Mesendoderm (in vitro differentiated cells): ENCODE results near the gene ACOX3.
A peak's percentile ranks its signal among the peaks of the same experiment; 100 is the strongest.

Source experiments
- DNase-seq: peaks from one replicate; pipeline ENCODE4 v3.0.0; 2013
- H2AK5ac ChIP-seq: 2 replicates; pipeline ENCODE4 v1.6.1; 2013; ENCODE audit warnings: low read length, inconsistent platforms
- H2BK120ac ChIP-seq: 2 replicates; pipeline ENCODE4 v1.6.1; 2013; ENCODE audit warnings: low read depth, mild to moderate bottlenecking, low read length, moderate library complexity, mixed read lengths
- H2BK15ac ChIP-seq: replicated peaks from 2 replicates; pipeline ENCODE4 v1.6.1; 2013; ENCODE audit warnings: low read depth, mild to moderate bottlenecking, moderate library complexity
- H2BK5ac ChIP-seq: 2 replicates; pipeline ENCODE4 v1.6.1; 2013; ENCODE audit warnings: low read length, inconsistent platforms
- H3K18ac ChIP-seq: 2 replicates; pipeline ENCODE4 v1.6.1; 2013; ENCODE audit warnings: mild to moderate bottlenecking, low read length, mixed read lengths
- H3K23ac ChIP-seq: one replicate; pipeline ENCODE4 v1.6.1; 2013; ENCODE audit warnings: low read length
- H3K27ac ChIP-seq: 2 replicates; pipeline ENCODE4 v1.5.1; 2013; ENCODE audit warnings: low read depth, mild to moderate bottlenecking, inconsistent platforms, low read length, moderate library complexity
- H3K27me3 ChIP-seq: 2 replicates; pipeline ENCODE4 v1.6.1; 2013; ENCODE audit warnings: low read length, control low read depth, mild to moderate bottlenecking, inconsistent platforms; ENCODE audit not compliant: insufficient read depth, poor library complexity
- H3K36me3 ChIP-seq: 2 replicates; pipeline ENCODE4 v1.6.1; 2013; ENCODE audit warnings: low read length, inconsistent platforms; ENCODE audit not compliant: control insufficient read depth, insufficient read depth
- H3K4ac ChIP-seq: one replicate; pipeline ENCODE4 v1.6.1; 2013; ENCODE audit warnings: low read depth, mild to moderate bottlenecking, low read length, moderate library complexity
- H3K4me1 ChIP-seq: 2 replicates; pipeline ENCODE4 v1.6.1; 2013; ENCODE audit warnings: low read depth, low read length, inconsistent platforms; ENCODE audit not compliant: control insufficient read depth
- H3K4me2 ChIP-seq: 2 replicates; pipeline ENCODE4 v1.6.1; 2013; ENCODE audit warnings: low read length
- H3K4me3 ChIP-seq: 2 replicates; pipeline ENCODE4 v1.5.1; 2013; ENCODE audit warnings: mild to moderate bottlenecking, low read length
- H3K56ac ChIP-seq: one replicate; pipeline ENCODE4 v1.6.1; 2013; ENCODE audit warnings: low read length
- H3K79me1 ChIP-seq: 2 replicates; pipeline ENCODE4 v1.6.1; 2013; ENCODE audit warnings: low read length, inconsistent platforms
- H3K79me2 ChIP-seq: 2 replicates; pipeline ENCODE4 v1.6.1; 2013; ENCODE audit warnings: mild to moderate bottlenecking, low read length; ENCODE audit not compliant: control insufficient read depth, insufficient read depth
- H3K9ac ChIP-seq: 2 replicates; pipeline ENCODE4 v1.6.1; 2013; ENCODE audit warnings: low read length, inconsistent platforms
- H4K5ac ChIP-seq: one replicate; pipeline ENCODE4 v1.6.1; 2013; ENCODE audit warnings: low read length
- H4K8ac ChIP-seq: one replicate; pipeline ENCODE4 v1.6.1; 2013; ENCODE audit warnings: low read depth, mild to moderate bottlenecking, control low read depth, low read length, moderate library complexity
- WGBS: extraction: QIAGEN DNeasy Blood & Tissue Kit; methylation state at CpG from one replicate; pipeline ENCODE4 v1.1.7; 2013; ENCODE audit warnings: low lambda C conversion rate, missing lambda C conversion rate; ENCODE audit not compliant: insufficient coverage; ENCODE audit errors: extremely low coverage; 5-methylcytosine and 5-hydroxymethylcytosine counted together

The ACOX3 gene

GRCh38 chr4:8441499-8442091 lies 1.1 kb upstream of the ACOX3 start:
- peaks cover 8% of the 10 kb centered on the region for H3K4me1 ChIP-seq
- H3K27me3 ChIP-seq: no peaks in the 10 kb centered on the region
- no peaks in the 10 kb centered on the region for H3K36me3 ChIP-seq
- H3K4me3 ChIP-seq: peak overlapping the region; percentile 89
- peaks cover 21% of the 10 kb centered on the region for H3K79me1 ChIP-seq
- WGBS: no CpG with 5 or more reads among the region's 17 CpGs
- no peak overlapping the region for H2AK5ac ChIP-seq
- H2BK15ac ChIP-seq: no peak overlapping the region
- no peak overlapping the region for H3K18ac ChIP-seq
- H3K27ac ChIP-seq: no peak overlapping the region
- no peak overlapping the region for H2BK5ac ChIP-seq
- no peak overlapping the region for H2BK120ac ChIP-seq
- peaks cover 40% of the 10 kb centered on the region for H3K79me2 ChIP-seq
- no peak overlapping the region for H3K4ac ChIP-seq
- H4K5ac ChIP-seq: no peak overlapping the region
- H3K4me2 ChIP-seq: peak overlapping the region; percentile 85
- H4K8ac ChIP-seq: no peak overlapping the region
- H3K56ac ChIP-seq: peak overlapping the region; percentile 87
- H3K23ac ChIP-seq: no peak overlapping the region
- DNase-seq: no peak
- H3K9ac ChIP-seq: peak overlapping the region; percentile 84

- no peak overlapping the region for H3K18ac ChIP-seq
- peak overlapping the region; percentile 72 for H2AK5ac ChIP-seq
- H3K79me1 ChIP-seq: peaks cover 10% of the 10 kb centered on the region
- peaks cover 8% of the 10 kb centered on the region for H3K4me1 ChIP-seq
- peak; percentile 60 for DNase-seq
- no peak overlapping the region for H3K23ac ChIP-seq
- peak overlapping the region; percentile 85 for H3K4me2 ChIP-seq
- H3K27me3 ChIP-seq: no peaks in the 10 kb centered on the region
- no peak overlapping the region for H2BK15ac ChIP-seq
- no peak overlapping the region for H2BK120ac ChIP-seq
- peak overlapping the region; percentile 77 for H4K5ac ChIP-seq
- H3K9ac ChIP-seq: peak overlapping the region; percentile 86
- peak overlapping the region; percentile 96 for H3K56ac ChIP-seq
- H3K4ac ChIP-seq: peak overlapping the region; percentile 41
- peaks cover 29% of the 10 kb centered on the region for H3K79me2 ChIP-seq
- no peak overlapping the region for H4K8ac ChIP-seq
- peak overlapping the region; percentile 87 for H2BK5ac ChIP-seq
- no CpG with 5 or more reads among the region's 12 CpGs for WGBS
- peak overlapping the region; percentile 82 for H3K4me3 ChIP-seq
- peak overlapping the region; percentile 80 for H3K27ac ChIP-seq
- H3K36me3 ChIP-seq: no peaks in the 10 kb centered on the region
Measured at GRCh38 chr4:8439914-8440491, 520 bp downstream of the ACOX3 start.

- H2AK5ac ChIP-seq: no peak overlapping the region
- no peak overlapping the region for H4K8ac ChIP-seq
- no peak overlapping the region for H3K4me3 ChIP-seq
- H3K79me1 ChIP-seq: peaks cover 10% of the 10 kb centered on the region
- H3K4ac ChIP-seq: no peak overlapping the region
- no peak overlapping the region for H3K56ac ChIP-seq
- no peak overlapping the region for H2BK120ac ChIP-seq
- no peak overlapping the region for H3K9ac ChIP-seq
- H2BK5ac ChIP-seq: no peak overlapping the region
- peaks cover 27% of the 10 kb centered on the region for H3K79me2 ChIP-seq
- no peak overlapping the region for H3K4me2 ChIP-seq
- no CpG with 5 or more reads among the region's 3 CpGs for WGBS
- no peak overlapping the region for H4K5ac ChIP-seq
- H3K27ac ChIP-seq: no peak overlapping the region
- no peak overlapping the region for H2BK15ac ChIP-seq
- H3K36me3 ChIP-seq: no peaks in the 10 kb centered on the region
- H3K4me1 ChIP-seq: peaks cover 8% of the 10 kb centered on the region
- DNase-seq: no peak
- no peaks in the 10 kb centered on the region for H3K27me3 ChIP-seq
- no peak overlapping the region for H3K18ac ChIP-seq
- H3K23ac ChIP-seq: no peak overlapping the region
Measured at GRCh38 chr4:8439168-8439567, 1.4 kb downstream of the ACOX3 start.

GRCh38 chr4:8438743-8439142 lies 1.8 kb downstream of the ACOX3 start:
- Histone ChIP-seq H4K5ac (no peak overlapping the region), H3K4me3 (no peak overlapping the region), H3K27ac (no peak overlapping the region), H3K79me1 (peaks cover 10% of the 10 kb centered on the region), H3K79me2 (peaks cover 24% of the 10 kb centered on the region), H3K4ac (no peak overlapping the region), H3K9ac (no peak overlapping the region), H3K18ac (no peak overlapping the region), H3K4me2 (no peak overlapping the region), H2BK15ac (no peak overlapping the region), H3K23ac (no peak overlapping the region), H3K27me3 (no peaks in the 10 kb centered on the region), H2BK5ac (no peak overlapping the region), H3K56ac (peak overlapping the region; percentile 6), H3K36me3 (no peaks in the 10 kb centered on the region), H3K4me1 (peaks cover 8% of the 10 kb centered on the region), H4K8ac (no peak overlapping the region), H2AK5ac (no peak overlapping the region), H2BK120ac (no peak overlapping the region)
- no peak for DNase-seq
- WGBS: no CpG with 5 or more reads among the region's 11 CpGs

GRCh38 chr4:8437281-8437680 lies 3.2 kb downstream of the ACOX3 start:
- no CpG with 5 or more reads among the region's 13 CpGs for WGBS
- Histone ChIP-seq H3K4me3 (peak overlapping the region; percentile 47), H3K27ac (peak overlapping the region; percentile 58)

More at GRCh38 chr4:8437281-8437680, 3.2 kb downstream of the ACOX3 start:
- H2BK120ac ChIP-seq: peak overlapping the region; percentile 64
- H3K79me1 ChIP-seq: peaks cover 7% of the 10 kb centered on the region
- no peak overlapping the region for H4K5ac ChIP-seq
- peak overlapping the region; percentile 15 for H3K4me2 ChIP-seq
- peak overlapping the region; percentile 64 for H3K9ac ChIP-seq
- H3K4ac ChIP-seq: no peak overlapping the region
- peak overlapping the region; percentile 53 for H2AK5ac ChIP-seq
- H3K36me3 ChIP-seq: no peaks in the 10 kb centered on the region
- H2BK15ac ChIP-seq: no peak overlapping the region
- H3K4me1 ChIP-seq: peaks cover 6% of the 10 kb centered on the region
- H3K79me2 ChIP-seq: peaks cover 15% of the 10 kb centered on the region
- peak overlapping the region; percentile 90 for H3K56ac ChIP-seq
- H2BK5ac ChIP-seq: peak overlapping the region; percentile 75
- H3K23ac ChIP-seq: no peak overlapping the region
- peak overlapping the region; percentile 56 for H3K18ac ChIP-seq
- peak; percentile 67 for DNase-seq
- H3K27me3 ChIP-seq: no peaks in the 10 kb centered on the region
- no peak overlapping the region for H4K8ac ChIP-seq
